HEK293 (cell line): ENCODE results near the gene LRFN3.

Experiments used
- CTCF ChIA-PET: fragments of 350-600 bp; formaldehyde crosslinking; extraction: SDS; loops from one replicate; lab custom pipeline; 2021; ENCODE audit warnings: antibody characterized with exemption; lab: Yijun Ruan, JAX
- POLR2A ChIA-PET: fragments of 300-600 bp; formaldehyde crosslinking; extraction: SDS; loops from one replicate; lab custom pipeline; 2020; ENCODE audit warnings: antibody characterized with exemption, inconsistent platforms; lab: Yijun Ruan, JAX
- H3K27ac ChIP-seq: fragments of 200-500 bp; sonication (Bioruptor generic); 2 replicates; pipeline ENCODE4 v1.5.1; 2014; ENCODE audit warnings: low read depth, low read length, control low read depth, inconsistent platforms; ENCODE audit errors: extremely low read depth
- H3K36me3 ChIP-seq, 2 experiments: fragments of 200-500 bp in 1 of 2; sonication (Bioruptor generic) in 1 of 2; 1 replicate in 1 of 2; 2 replicates in 1 of 2; pipeline ENCODE4 v1.5.1; 2014 to 2017; ENCODE audit warnings: inconsistent platforms in 2 of 2, low read length in 2 of 2; ENCODE audit not compliant: control insufficient read depth in 2 of 2, insufficient read depth in 1 of 2
- H3K4me1 ChIP-seq: fragments of 200-500 bp; sonication (Bioruptor generic); 2 replicates; pipeline ENCODE4 v1.5.1; 2014; ENCODE audit warnings: mild to moderate bottlenecking, low read length, inconsistent platforms; ENCODE audit not compliant: control insufficient read depth, insufficient read depth
- H3K4me3 ChIP-seq: 2 replicates; pipeline ENCODE4 v1.5.1; 2011; ENCODE audit warnings: low read depth, mild to moderate bottlenecking, control low read depth, low read length, moderate library complexity
- H3K9me3 ChIP-seq: fragments of 200-500 bp; sonication (Bioruptor generic); 2 replicates; pipeline ENCODE4 v1.5.1; 2014; ENCODE audit warnings: low read depth, low read length, inconsistent platforms; ENCODE audit not compliant: control insufficient read depth, insufficient read depth
- BCL11B ChIP-seq: fragments of 450-650 bp; formaldehyde crosslinking; IDR thresholded peaks from 2 replicates; pipeline ENCODE4 v1.5.1; 2016; ENCODE audit warnings: low read depth, missing biosample characterization, missing genetic modification characterization
- HIC1 ChIP-seq: fragments of 450-650 bp; formaldehyde crosslinking; IDR thresholded peaks from 2 replicates; pipeline ENCODE4 v1.5.1; 2016; ENCODE audit warnings: missing biosample characterization, missing genetic modification characterization
- SP2 ChIP-seq: fragments of 450-650 bp; formaldehyde crosslinking; IDR thresholded peaks from 2 replicates; pipeline ENCODE4 v1.5.1; 2016; ENCODE audit warnings: missing biosample characterization, missing genetic modification characterization
- ZFP37 ChIP-seq: fragments of 450-650 bp; formaldehyde crosslinking; IDR thresholded peaks from 2 replicates; pipeline ENCODE4 v1.5.1; 2016; ENCODE audit warnings: missing biosample characterization, missing genetic modification characterization
- ZIC2 ChIP-seq: fragments of 450-650 bp; formaldehyde crosslinking; IDR thresholded peaks from 2 replicates; pipeline ENCODE4 v1.5.1; 2016; ENCODE audit warnings: missing biosample characterization, missing genetic modification characterization
- ZNF140 ChIP-seq: fragments of 450-650 bp; formaldehyde crosslinking; IDR thresholded peaks from 2 replicates; pipeline ENCODE4 v1.5.1; 2016; ENCODE audit warnings: missing biosample characterization, missing genetic modification characterization
- ZNF280D ChIP-seq: fragments of 450-650 bp; formaldehyde crosslinking; IDR thresholded peaks from 2 replicates; pipeline ENCODE4 v1.5.1; 2016; ENCODE audit warnings: missing biosample characterization, missing genetic modification characterization
- ZNF362 ChIP-seq: fragments of 450-650 bp; formaldehyde crosslinking; IDR thresholded peaks from 2 replicates; pipeline ENCODE4 v1.5.1; 2016; ENCODE audit warnings: missing biosample characterization, missing genetic modification characterization
- ZNF404 ChIP-seq: fragments of 450-650 bp; formaldehyde crosslinking; IDR thresholded peaks from 2 replicates; pipeline ENCODE4 v1.5.1; 2017; ENCODE audit warnings: missing biosample characterization, missing genetic modification characterization
- ZNF473 ChIP-seq: fragments of 450-650 bp; formaldehyde crosslinking; IDR thresholded peaks from 2 replicates; pipeline ENCODE4 v1.5.1; 2017; ENCODE audit warnings: missing biosample characterization, missing genetic modification characterization
- ZNF530 ChIP-seq: fragments of 450-650 bp; formaldehyde crosslinking; IDR thresholded peaks from 2 replicates; pipeline ENCODE4 v1.5.1; 2016; ENCODE audit warnings: low read depth, missing biosample characterization, missing genetic modification characterization
- ZNF560 ChIP-seq: fragments of 450-650 bp; formaldehyde crosslinking; IDR thresholded peaks from 2 replicates; pipeline ENCODE4 v1.5.1; 2017; ENCODE audit warnings: missing biosample characterization, missing genetic modification characterization, borderline replicate concordance
- ZNF600 ChIP-seq: fragments of 450-650 bp; formaldehyde crosslinking; IDR thresholded peaks from 2 replicates; pipeline ENCODE4 v1.5.1; 2016; ENCODE audit warnings: missing biosample characterization, missing genetic modification characterization
- ZNF645 ChIP-seq: fragments of 450-650 bp; formaldehyde crosslinking; IDR thresholded peaks from 2 replicates; pipeline ENCODE4; 2016; ENCODE audit warnings: missing biosample characterization, missing genetic modification characterization
- ZNF658 ChIP-seq: fragments of 450-650 bp; formaldehyde crosslinking; IDR thresholded peaks from 2 replicates; pipeline ENCODE4; 2016; ENCODE audit warnings: missing biosample characterization, missing genetic modification characterization
- ZNF670 ChIP-seq: fragments of 450-650 bp; formaldehyde crosslinking; IDR thresholded peaks from 2 replicates; pipeline ENCODE4 v1.5.1; 2016; ENCODE audit warnings: missing biosample characterization, missing genetic modification characterization, low read depth
- ZNF704 ChIP-seq: fragments of 450-650 bp; formaldehyde crosslinking; IDR thresholded peaks from 2 replicates; pipeline ENCODE4 v1.5.1; 2016; ENCODE audit warnings: missing biosample characterization, missing genetic modification characterization
- ZSCAN18 ChIP-seq: fragments of 450-650 bp; formaldehyde crosslinking; IDR thresholded peaks from 2 replicates; pipeline ENCODE4 v1.5.1; 2016; ENCODE audit warnings: missing biosample characterization, missing genetic modification characterization

LRFN3 gene

GRCh38 chr19:35939307-35940077 lies 3.3 kb downstream of the LRFN3 start (continued):
- peak; percentile 68; the same call in 1 of the 2 replicates for TF ChIP-seq BCL11B (tag by site-specific recombination)
- TF ChIP-seq ZNF473, result no peak
- no peak for TF ChIP-seq ZNF560
- TF ChIP-seq SP2 (tag by site-specific recombination), result no peak
- TF ChIP-seq ZNF704 (tag by site-specific recombination), result no peak
- no peak for TF ChIP-seq ZFP37
- no peak for TF ChIP-seq ZNF645 (tag by site-specific recombination)
- no peak for TF ChIP-seq ZNF280D
- no peak for TF ChIP-seq ZNF362
- no peak for TF ChIP-seq ZNF530
- TF ChIP-seq ZNF600, result peak; percentile 52; the same call in 1 of the 2 replicates
- no peak for TF ChIP-seq ZNF670
- peak; percentile 73 for TF ChIP-seq HIC1 (tag by site-specific recombination)

- ChIA-PET CTCF (interaction anchor here (0.6 to 1.5 kb wide), 3 partner anchors 8 to 22 kb away, joined by 3 to 7 read pairs (median 4); no protein-coding TSS in a partner anchor), POLR2A (no interaction called here)
- Histone ChIP-seq H3K27ac (0 out of 2 replicates have a peak overlapping the region, but pooled peaks have one; percentile 13), H3K36me3 (peaks cover 37 to 48% of the 10 kb centered on the region in 2 experiments), H3K9me3 (no peaks in the 10 kb centered on the region; the same call in 1 of the 2 replicates), H3K4me1 (peaks cover 26% of the 10 kb centered on the region), H3K4me3 (no peak overlapping the region)
- peak; percentile 26; the same call in 1 of the 2 replicates for TF ChIP-seq ZIC2
- no peak for TF ChIP-seq ZNF404 (tag by site-specific recombination)
- no peak for TF ChIP-seq ZNF658 (tag by site-specific recombination)
- TF ChIP-seq ZSCAN18 (tag by site-specific recombination), result no peak
- no peak for TF ChIP-seq ZNF140 (tag by site-specific recombination)
Measured at GRCh38 chr19:35940078-35940775, 4.1 kb downstream of the LRFN3 start.
